Kidney (tissue), 14 donors: ENCODE data around the gene TRPM3. TPM values are rescaled to one million over a fixed set of nuclear protein-coding genes. Genes with fewer than 3 reads are reported as not detected.

Experiments used
- DNase-seq, 5 donors: peaks; one replicate each; pipeline ENCODE4 v3.0.0-alpha.2; 2013 to 2020
- FAIRE-seq: peaks from 2 replicates; lab custom pipeline; 2012; peaks lifted over from hg19 to GRCh38; lab: Jason Lieb, UNC
- H3K27ac ChIP-seq, 2 donors: one replicate each; pipeline ENCODE4 v1.7.0; 2013; ENCODE audit warnings: low read depth in 2 of 2, low read length in 2 of 2, inconsistent platforms in 1 of 2
- H3K27me3 ChIP-seq: one replicate; pipeline ENCODE4 v1.7.1; 2013; ENCODE audit warnings: low read length, inconsistent platforms; ENCODE audit not compliant: control insufficient read depth, insufficient read depth
- H3K36me3 ChIP-seq, 3 donors: one replicate each; pipeline versions ENCODE4 v1.7.0 to v1.7.1; 2013; ENCODE audit warnings: low read length in 3 of 3, control low read depth in 1 of 3, inconsistent platforms in 1 of 3; ENCODE audit not compliant: insufficient read depth in 3 of 3, control insufficient read depth in 2 of 3
- H3K4me1 ChIP-seq, 3 donors: one replicate each; pipeline versions ENCODE4 v1.7.0 to v1.7.1; 2013; ENCODE audit warnings: low read length in 3 of 3, inconsistent platforms in 1 of 3, low read depth in 1 of 3; ENCODE audit not compliant: control insufficient read depth in 2 of 3, insufficient read depth in 2 of 3
- H3K4me3 ChIP-seq, 3 donors: one replicate each; pipeline versions ENCODE4 v1.7.0 to v1.8.1; 2013; ENCODE audit warnings: low read length in 3 of 3, control low read depth in 1 of 3, inconsistent platforms in 1 of 3
- H3K9ac ChIP-seq, 3 donors: one replicate each; pipeline versions ENCODE4 v1.7.0 to v1.7.1; 2013; ENCODE audit warnings: low read length in 3 of 3, control low read depth in 1 of 3, inconsistent platforms in 1 of 3
- H3K9me3 ChIP-seq, 3 donors: one replicate each; pipeline versions ENCODE4 v1.7.0 to v1.7.1; 2013; ENCODE audit warnings: low read length in 3 of 3, control low read depth in 1 of 3, inconsistent platforms in 1 of 3; ENCODE audit not compliant: control insufficient read depth in 2 of 3, insufficient read depth in 1 of 3
- CTCF ChIP-seq: IDR thresholded peaks from 3 replicates; pipeline ENCODE4 v1.5.1; 2012; ENCODE audit warnings: mild to moderate bottlenecking, moderate library complexity, borderline replicate concordance; ENCODE audit not compliant: insufficient read depth; ENCODE audit errors: extremely low read depth
- intact Hi-C: fragments of 100-400 bp; cut with DNase I; formaldehyde crosslinking; loops from one replicate; pipeline ENCODE4 v1.11.1; 2022
- polyA plus RNA-seq: library from polyadenylated mRNA; stranded (reverse); fragments of 350-450 nt; fragmentation: Illumina TruSeq; extraction: RNeasy Lipid Tissue Mini Kit (QIAGEN cat#74804); gene quantifications from one replicate; pipeline ENCODE4 v1.2.3, GENCODE V29; 2014; ENCODE audit warnings: low read depth, low replicate concordance; ENCODE audit not compliant: insufficient read depth
- total RNA-seq: library from RNA; stranded (reverse); fragmentation: NEBNext Ultra II Directional; extraction: Animal tissue kit (Norgen Biotek cat#: 25700); gene quantifications from one replicate; pipeline ENCODE4 v1.2.1, GENCODE V29; 2021
- donor health status: control.
- donor health status: control.
- donor health status: control.
- donor health status: control.
- donor health status: control.
- donor health status: DM: yes; HTN: yes; CAD: no.
- donor health status: Normal renal cell carcinoma (clear cell type).

The TRPM3 gene
- total and polyA plus RNA-seq, 2 donors from 2014 or later: 8.8 to 11.4 TPM

- Histone ChIP-seq H3K27ac (no peak overlapping the region), H3K36me3 (no peaks in the 10 kb centered on the region), H3K27me3 (no peaks in the 10 kb centered on the region), H3K4me3 (no peak overlapping the region), H3K9ac (no peak overlapping the region), H3K4me1 (no peaks in the 10 kb centered on the region), H3K9me3 (no peaks in the 10 kb centered on the region)
- no peak for DNase-seq
- no peak for TF ChIP-seq CTCF
- no peak for FAIRE-seq
- intact Hi-C loops: no loop called here
Observed at GRCh38 chr9:71098801-71099200, 22.6 kb downstream of the TRPM3 start.

- TF ChIP-seq CTCF: no peak
- H3K4me1 ChIP-seq: no peaks in the 10 kb centered on the region
- no peak for FAIRE-seq
- H3K27me3 ChIP-seq: no peaks in the 10 kb centered on the region
- H3K9me3 ChIP-seq: no peaks in the 10 kb centered on the region
- DNase-seq: no peak
- no peak overlapping the region for H3K27ac ChIP-seq
- no peak overlapping the region for H3K9ac ChIP-seq
- no peaks in the 10 kb centered on the region for H3K36me3 ChIP-seq
- no peak overlapping the region for H3K4me3 ChIP-seq
- intact Hi-C loops: no loop called here
Observed at GRCh38 chr9:71097671-71098070, 23.8 kb downstream of the TRPM3 start.

GRCh38 chr9:71096421-71097108 is 24.9 kb downstream of the TRPM3 start:
- intact Hi-C loops: no loop called here
- no peak for FAIRE-seq
- Histone ChIP-seq H3K4me3 (no peak overlapping the region), H3K27ac (no peak overlapping the region), H3K27me3 (no peaks in the 10 kb centered on the region), H3K4me1 (no peaks in the 10 kb centered on the region), H3K36me3 (no peaks in the 10 kb centered on the region), H3K9me3 (no peaks in the 10 kb centered on the region), H3K9ac (no peak overlapping the region)
- no peak for TF ChIP-seq CTCF
- DNase-seq: no peak
